ENCODE measurements around the gene ATP1B3.
"Not testable (repeated sequence)": the region's sequence is repeated elsewhere in the genome, so short reads cannot be mapped to it uniquely, and the experiment has no call there.

ATP1B3 gene

GRCh38 chr3:141860766-141861513 is 15.5 kb upstream of the ATP1B3 start:
- no peak for FAIRE-seq

- FAIRE-seq = no peak
Observed at GRCh38 chr3:141862279-141862816, 14.1 kb upstream of the ATP1B3 start.

GRCh38 chr3:141863491-141863890 is 13.0 kb upstream of the ATP1B3 start:
- FAIRE-seq = no peak

- no peak for FAIRE-seq
Observed at GRCh38 chr3:141864281-141864970, 12.0 kb upstream of the ATP1B3 start.

GRCh38 chr3:141865101-141865500 is 11.3 kb upstream of the ATP1B3 start:
- FAIRE-seq = no peak

- FAIRE-seq = no peak
Observed at GRCh38 chr3:141870091-141870687, 6.3 kb upstream of the ATP1B3 start.

GRCh38 chr3:141875374-141875892 is 1.0 kb upstream of the ATP1B3 start:
- FAIRE-seq = no peak

GRCh38 chr3:141875893-141876380 is 506 bp upstream of the ATP1B3 start:
- FAIRE-seq = no peak

GRCh38 chr3:141876891-141877621 is 613 bp downstream of the ATP1B3 start:
- FAIRE-seq = no peak

GRCh38 chr3:141877911-141878310 is 1.5 kb downstream of the ATP1B3 start:
- FAIRE-seq = no peak

GRCh38 chr3:141878326-141878725 is 1.9 kb downstream of the ATP1B3 start:
- FAIRE-seq = no peak

- FAIRE-seq = no peak
Observed at GRCh38 chr3:141878817-141879216, 2.4 kb downstream of the ATP1B3 start.

- no peak for FAIRE-seq
Observed at GRCh38 chr3:141881702-141882101, 5.3 kb downstream of the ATP1B3 start.

GRCh38 chr3:141887051-141887450 is 10.6 kb downstream of the ATP1B3 start:
- FAIRE-seq = no peak

- not testable (repeated sequence) for FAIRE-seq
Observed at GRCh38 chr3:141888548-141888947, 12.1 kb downstream of the ATP1B3 start.

GRCh38 chr3:141894524-141895176 is 18.2 kb downstream of the ATP1B3 start:
- FAIRE-seq = no peak

- FAIRE-seq = no peak
Observed at GRCh38 chr3:141895731-141896130, 19.3 kb downstream of the ATP1B3 start.

- FAIRE-seq = no peak
Observed at GRCh38 chr3:141898908-141899307, 22.5 kb downstream of the ATP1B3 start.

GRCh38 chr3:141900343-141900742 is 23.9 kb downstream of the ATP1B3 start:
- no peak for FAIRE-seq

- no peak for FAIRE-seq
Observed at GRCh38 chr3:141901914-141902313, 25.5 kb downstream of the ATP1B3 start.

GRCh38 chr3:141904203-141904602 is 27.8 kb downstream of the ATP1B3 start:
- FAIRE-seq = no peak

GRCh38 chr3:141905129-141905528 is 28.7 kb downstream of the ATP1B3 start:
- FAIRE-seq = no peak
